Measurements from ENCODE around the gene FREM3.

GRCh38 chr4:143549928-143550327 lies 150.5 kb downstream of the FREM3 start:
- TF ChIP-seq POLR2A (IDR thresholded peaks at IDR 0.05) (no peak), POLR2AphosphoS5 (IDR thresholded peaks at IDR 0.05) (no peak)
